ENCODE data around the gene AMER1.

AMER1 gene

GRCh38 chrX:64202808-64203325 lies 2.6 kb downstream of the AMER1 start:
- WGBS (ENCODE audit: insufficient coverage, insufficient read length), result no CpG with 5 or more reads among the region's 2 CpGs
- Histone ChIP-seq H3K27ac (ENCODE audit: low read length) (no peak overlapping the region), H3K27me3 (ENCODE audit: control insufficient read depth, insufficient read depth, low read length) (no peaks in the 10 kb centered on the region; the same call in 1 of the 2 replicates), H3K36me3 (ENCODE audit: control insufficient read depth, insufficient read depth, low read length) (no peaks in the 10 kb centered on the region), H3K4me1 (ENCODE audit: control insufficient read depth, insufficient read depth, low read length) (peaks cover 3% of the 10 kb centered on the region; the same call in 1 of the 2 replicates), H3K9me3 (ENCODE audit: control insufficient read depth, insufficient read depth, low read length) (no peaks in the 10 kb centered on the region), H3K4me3 (ENCODE audit: low read length) (no peak overlapping the region)
- no peak for DNase-seq (ENCODE audit: low read depth, low spot score)

GRCh38 chrX:64198036-64198435 lies 7.5 kb downstream of the AMER1 start:
- H3K9me3 ChIP-seq (ENCODE audit: control insufficient read depth, insufficient read depth, low read length), result no peaks in the 10 kb centered on the region
- H3K4me1 ChIP-seq (ENCODE audit: control insufficient read depth, insufficient read depth, low read length), result peaks cover 2% of the 10 kb centered on the region; the same call in 1 of the 2 replicates
- H3K36me3 ChIP-seq (ENCODE audit: control insufficient read depth, insufficient read depth, low read length), result no peaks in the 10 kb centered on the region
- H3K4me3 ChIP-seq (ENCODE audit: low read length), result no peak overlapping the region
- no peak for DNase-seq (ENCODE audit: low read depth, low spot score)
- no peak overlapping the region for H3K27ac ChIP-seq (ENCODE audit: low read length)
- no peaks in the 10 kb centered on the region for H3K27me3 ChIP-seq (ENCODE audit: control insufficient read depth, insufficient read depth, low read length)

- no CpG with 5 or more reads among the region's 3 CpGs for WGBS (ENCODE audit: insufficient coverage, insufficient read length)
- Histone ChIP-seq H3K27me3 (ENCODE audit: control insufficient read depth, insufficient read depth, low read length) (no peaks in the 10 kb centered on the region), H3K9me3 (ENCODE audit: control insufficient read depth, insufficient read depth, low read length) (no peaks in the 10 kb centered on the region), H3K27ac (ENCODE audit: low read length) (no peak overlapping the region), H3K4me1 (ENCODE audit: control insufficient read depth, insufficient read depth, low read length) (peaks cover 2% of the 10 kb centered on the region; the same call in 1 of the 2 replicates), H3K4me3 (ENCODE audit: low read length) (no peak overlapping the region), H3K36me3 (ENCODE audit: control insufficient read depth, insufficient read depth, low read length) (no peaks in the 10 kb centered on the region; the same call in 1 of the 2 replicates)
- DNase-seq (ENCODE audit: low read depth, low spot score), result no peak
Observed at GRCh38 chrX:64196606-64197005, 8.9 kb downstream of the AMER1 start.

DNA sequence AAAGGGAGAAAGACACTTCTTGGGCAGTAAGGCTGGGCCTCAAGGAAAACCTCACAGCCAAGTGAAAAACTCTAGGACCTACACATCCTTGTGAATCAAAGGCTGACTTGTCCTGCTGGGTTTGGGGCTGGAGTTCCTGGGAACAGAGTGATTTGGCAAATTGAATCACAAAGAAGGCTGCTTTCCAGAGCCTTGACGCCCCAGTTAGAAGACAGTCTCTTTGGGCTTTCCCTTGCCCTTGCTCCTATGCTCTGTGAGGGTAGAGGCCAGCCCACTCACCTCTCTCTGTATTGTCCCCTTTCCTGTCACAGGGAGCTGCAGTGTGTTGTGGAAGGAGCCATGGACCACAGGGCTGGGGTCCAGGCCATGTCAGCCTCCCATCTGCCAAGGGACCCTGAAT lies 9.6 kb downstream of the AMER1 start:
- no peaks in the 10 kb centered on the region; the same call in 1 of the 2 replicates for H3K36me3 ChIP-seq (ENCODE audit: control insufficient read depth, insufficient read depth, low read length)
- H3K9me3 ChIP-seq (ENCODE audit: control insufficient read depth, insufficient read depth, low read length), result no peaks in the 10 kb centered on the region
- H3K4me1 ChIP-seq (ENCODE audit: control insufficient read depth, insufficient read depth, low read length), result peaks cover 2% of the 10 kb centered on the region; the same call in 1 of the 2 replicates
- no CpG with 5 or more reads among the region's 1 CpG for WGBS (ENCODE audit: insufficient coverage, insufficient read length)
- no peak overlapping the region for H3K27ac ChIP-seq (ENCODE audit: low read length)
- no peaks in the 10 kb centered on the region for H3K27me3 ChIP-seq (ENCODE audit: control insufficient read depth, insufficient read depth, low read length)
- H3K4me3 ChIP-seq (ENCODE audit: low read length), result no peak overlapping the region
- DNase-seq (ENCODE audit: low read depth, low spot score), result no peak

DNA sequence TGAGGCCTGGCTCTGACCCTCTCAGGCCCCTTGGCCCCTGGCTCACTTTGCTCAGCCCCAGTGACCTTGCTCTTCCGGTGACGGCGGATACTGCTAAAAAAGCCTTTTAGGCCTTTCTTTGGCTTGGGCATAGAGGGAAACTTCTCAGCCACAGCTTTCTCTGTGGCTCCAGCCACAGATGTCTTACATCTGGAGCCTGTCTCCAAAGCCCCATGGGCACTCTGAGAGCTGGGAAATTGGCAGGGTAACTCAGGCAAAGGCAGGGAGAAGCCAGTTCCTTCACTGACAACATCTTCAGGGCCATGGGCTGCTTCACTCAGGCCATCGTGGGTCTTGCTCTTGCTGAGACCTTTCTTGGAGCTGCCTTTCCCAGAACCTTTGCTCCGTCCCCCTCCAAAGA lies 12.8 kb downstream of the AMER1 start:
- no peak for DNase-seq (ENCODE audit: low read depth, low spot score)
- no peaks in the 10 kb centered on the region for H3K9me3 ChIP-seq (ENCODE audit: control insufficient read depth, insufficient read depth, low read length)
- H3K27me3 ChIP-seq (ENCODE audit: control insufficient read depth, insufficient read depth, low read length), result no peaks in the 10 kb centered on the region
- peaks cover 2% of the 10 kb centered on the region; the same call in 1 of the 2 replicates for H3K4me1 ChIP-seq (ENCODE audit: control insufficient read depth, insufficient read depth, low read length)
- no peaks in the 10 kb centered on the region; the same call in 1 of the 2 replicates for H3K36me3 ChIP-seq (ENCODE audit: control insufficient read depth, insufficient read depth, low read length)
- no peak overlapping the region for H3K4me3 ChIP-seq (ENCODE audit: low read length)
- no CpG with 5 or more reads among the region's 5 CpGs for WGBS (ENCODE audit: insufficient coverage, insufficient read length)
- H3K27ac ChIP-seq (ENCODE audit: low read length), result no peak overlapping the region

GRCh38 chrX:64192040-64192439 lies 13.5 kb downstream of the AMER1 start:
- Histone ChIP-seq H3K4me3 (ENCODE audit: low read length) (no peak overlapping the region), H3K36me3 (ENCODE audit: control insufficient read depth, insufficient read depth, low read length) (no peaks in the 10 kb centered on the region; the same call in 1 of the 2 replicates), H3K9me3 (ENCODE audit: control insufficient read depth, insufficient read depth, low read length) (no peaks in the 10 kb centered on the region), H3K27me3 (ENCODE audit: control insufficient read depth, insufficient read depth, low read length) (no peaks in the 10 kb centered on the region), H3K27ac (ENCODE audit: low read length) (no peak overlapping the region), H3K4me1 (ENCODE audit: control insufficient read depth, insufficient read depth, low read length) (peaks cover 2% of the 10 kb centered on the region; the same call in 1 of the 2 replicates)
- no peak for DNase-seq (ENCODE audit: low read depth, low spot score)
- WGBS (ENCODE audit: insufficient coverage, insufficient read length), result 100% methylated on average over 1 of the region's 3 CpGs

GRCh38 chrX:64191281-64192010 lies 14.1 kb downstream of the AMER1 start:
- Histone ChIP-seq H3K9me3 (ENCODE audit: control insufficient read depth, insufficient read depth, low read length) (no peaks in the 10 kb centered on the region), H3K27me3 (ENCODE audit: control insufficient read depth, insufficient read depth, low read length) (no peaks in the 10 kb centered on the region), H3K27ac (ENCODE audit: low read length) (no peak overlapping the region), H3K4me3 (ENCODE audit: low read length) (no peak overlapping the region), H3K4me1 (ENCODE audit: control insufficient read depth, insufficient read depth, low read length) (peaks cover 2% of the 10 kb centered on the region; the same call in 1 of the 2 replicates), H3K36me3 (ENCODE audit: control insufficient read depth, insufficient read depth, low read length) (no peaks in the 10 kb centered on the region; the same call in 1 of the 2 replicates)
- WGBS (ENCODE audit: insufficient coverage, insufficient read length), result no CpG with 5 or more reads among the region's 19 CpGs
- DNase-seq (ENCODE audit: low read depth, low spot score), result no peak

GRCh38 chrX:64190136-64190740 lies 15.3 kb downstream of the AMER1 start:
- Histone ChIP-seq H3K36me3 (ENCODE audit: control insufficient read depth, insufficient read depth, low read length) (no peaks in the 10 kb centered on the region; the same call in 1 of the 2 replicates), H3K9me3 (ENCODE audit: control insufficient read depth, insufficient read depth, low read length) (no peaks in the 10 kb centered on the region), H3K4me1 (ENCODE audit: control insufficient read depth, insufficient read depth, low read length) (no peaks in the 10 kb centered on the region), H3K4me3 (ENCODE audit: low read length) (no peak overlapping the region), H3K27me3 (ENCODE audit: control insufficient read depth, insufficient read depth, low read length) (no peaks in the 10 kb centered on the region), H3K27ac (ENCODE audit: low read length) (no peak overlapping the region)
- no peak for DNase-seq (ENCODE audit: low read depth, low spot score)
- no CpG with 5 or more reads among the region's 10 CpGs for WGBS (ENCODE audit: insufficient coverage, insufficient read length)

DNA sequence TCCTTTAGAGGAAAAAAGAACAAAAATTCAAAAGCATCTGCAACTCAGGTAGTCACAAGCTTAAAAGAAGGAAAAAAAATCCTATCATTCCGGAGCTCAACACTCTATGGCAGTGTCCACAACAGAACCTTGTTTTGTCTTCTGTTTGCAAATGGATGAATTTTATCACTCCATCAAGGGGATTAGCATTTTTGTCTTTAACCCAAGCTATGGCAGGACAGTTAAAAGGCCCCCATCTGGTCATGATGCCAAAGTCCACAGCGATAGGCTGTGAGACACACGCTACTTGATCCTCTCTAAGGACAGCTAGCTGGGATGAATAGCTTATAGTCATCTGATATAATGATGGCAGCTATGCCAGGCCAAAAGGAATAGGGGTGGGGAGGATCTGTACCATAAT lies 16.6 kb downstream of the AMER1 start:
- H3K36me3 ChIP-seq (ENCODE audit: control insufficient read depth, insufficient read depth, low read length), result no peaks in the 10 kb centered on the region; the same call in 1 of the 2 replicates

DNA sequence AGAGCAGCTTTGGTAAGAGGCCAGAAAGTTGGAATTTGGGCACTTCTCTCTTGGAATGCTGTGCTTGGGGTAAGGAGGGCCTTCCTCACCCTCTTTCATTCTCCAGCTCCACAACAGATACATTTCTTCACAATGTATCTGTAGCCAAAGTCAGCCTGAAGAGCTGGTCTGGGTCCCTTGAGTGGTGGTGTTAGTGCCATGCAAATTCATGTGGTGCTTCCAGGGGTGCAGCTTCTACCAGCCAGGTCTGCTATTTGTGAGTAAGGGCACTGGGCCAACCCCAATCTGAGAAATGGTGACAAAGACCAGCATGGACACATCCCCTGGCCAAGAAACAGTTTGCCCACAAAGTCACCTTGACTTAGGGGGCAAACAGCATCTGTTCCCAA lies 17.8 kb downstream of the AMER1 start:
- no peaks in the 10 kb centered on the region for H3K27me3 ChIP-seq (ENCODE audit: control insufficient read depth, insufficient read depth, low read length)
- no peaks in the 10 kb centered on the region for H3K9me3 ChIP-seq (ENCODE audit: control insufficient read depth, insufficient read depth, low read length)
- no peaks in the 10 kb centered on the region; the same call in 1 of the 2 replicates for H3K36me3 ChIP-seq (ENCODE audit: control insufficient read depth, insufficient read depth, low read length)
- H3K27ac ChIP-seq (ENCODE audit: low read length), result no peak overlapping the region
- no peaks in the 10 kb centered on the region for H3K4me1 ChIP-seq (ENCODE audit: control insufficient read depth, insufficient read depth, low read length)
- DNase-seq (ENCODE audit: low read depth, low spot score), result no peak
- no peak overlapping the region for H3K4me3 ChIP-seq (ENCODE audit: low read length)

More for the DNA sequence above, 16.6 kb downstream of the AMER1 start:
- Histone ChIP-seq H3K9me3 (ENCODE audit: control insufficient read depth, insufficient read depth, low read length) (no peaks in the 10 kb centered on the region), H3K4me1 (ENCODE audit: control insufficient read depth, insufficient read depth, low read length) (no peaks in the 10 kb centered on the region), H3K4me3 (ENCODE audit: low read length) (no peak overlapping the region), H3K27me3 (ENCODE audit: control insufficient read depth, insufficient read depth, low read length) (no peaks in the 10 kb centered on the region), H3K27ac (ENCODE audit: low read length) (no peak overlapping the region)
- WGBS (ENCODE audit: insufficient coverage, insufficient read length), result no CpG with 5 or more reads among the region's 3 CpGs
- DNase-seq (ENCODE audit: low read depth, low spot score), result no peak

All from iPS DF 6.9 (cell line).